HG03159 (cell line): ENCODE measurements around the gene TUB.

Experiments
- ATAC-seq: cut with Tn5 transposase; IDR thresholded peaks from one replicate; pipeline ENCODE4 v1.9.1; 2021; ENCODE audit warnings: mild to moderate bottlenecking, moderate library complexity; ENCODE audit not compliant: unreplicated experiment

The TUB gene

DNA sequence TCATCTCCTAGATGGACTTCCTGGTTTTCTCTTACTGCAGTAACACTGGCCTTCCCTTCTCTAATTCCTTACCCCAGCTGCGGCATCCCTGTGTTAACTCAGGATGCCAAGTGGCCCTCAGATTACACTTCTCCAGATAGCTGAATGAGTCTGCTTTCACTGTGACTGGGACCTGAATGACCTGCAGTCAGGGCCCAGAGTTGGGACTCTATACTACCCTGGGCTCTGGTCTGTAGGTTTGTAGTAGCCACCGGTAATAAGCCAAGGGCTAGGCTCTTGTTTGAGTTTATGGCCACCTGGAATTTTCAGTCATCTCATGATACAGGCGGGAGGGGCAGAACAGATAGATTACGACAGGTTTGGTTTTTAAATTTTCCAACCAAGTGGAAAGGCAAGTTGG, 24.1 kb downstream of the TUB start:
- no peak for ATAC-seq

GRCh38 chr11:8105666-8106065, 24.7 kb downstream of the TUB start:
- ATAC-seq, result no peak

DNA sequence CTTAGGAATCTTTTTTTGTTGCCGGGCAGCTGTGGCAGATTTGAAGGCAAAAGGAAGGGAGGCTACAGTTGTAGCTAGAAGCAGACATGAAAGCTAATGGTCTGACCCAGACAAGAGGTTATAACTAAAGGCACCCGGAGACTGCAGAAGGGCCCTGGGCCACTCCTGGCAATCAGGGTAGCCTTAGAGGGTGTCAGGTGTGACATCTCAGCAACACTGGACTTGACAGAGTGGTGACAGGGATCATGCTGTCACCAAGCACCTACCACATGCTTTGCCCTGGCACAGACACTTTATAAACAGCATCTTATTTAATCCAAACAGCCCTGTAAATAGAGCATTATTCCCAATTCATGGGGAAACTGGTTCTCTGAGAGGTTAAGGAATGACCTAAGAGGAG, 25.7 kb downstream of the TUB start:
- no peak for ATAC-seq

DNA sequence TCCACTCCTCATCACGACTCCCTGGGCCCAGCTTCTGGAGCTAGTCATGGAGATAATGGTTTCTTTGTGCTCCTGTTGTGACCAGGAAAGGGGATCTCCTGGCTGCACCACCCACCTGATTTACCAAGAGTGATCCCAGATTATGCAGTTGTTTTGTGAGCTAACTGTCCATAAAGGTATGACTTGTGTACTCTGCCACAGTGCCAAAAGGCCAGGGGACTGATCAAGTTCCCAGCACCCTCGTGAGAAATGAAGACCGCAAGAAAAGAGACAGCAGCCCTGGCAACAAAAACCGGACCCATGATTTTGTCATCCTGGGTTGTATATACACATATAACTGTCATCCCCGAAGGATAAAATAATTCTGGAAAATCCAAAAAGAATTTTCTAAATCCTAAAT, 26.6 kb downstream of the TUB start:
- no peak for ATAC-seq

- no peak for ATAC-seq
Measured at GRCh38 chr11:8108421-8108820, 27.4 kb downstream of the TUB start.

DNA sequence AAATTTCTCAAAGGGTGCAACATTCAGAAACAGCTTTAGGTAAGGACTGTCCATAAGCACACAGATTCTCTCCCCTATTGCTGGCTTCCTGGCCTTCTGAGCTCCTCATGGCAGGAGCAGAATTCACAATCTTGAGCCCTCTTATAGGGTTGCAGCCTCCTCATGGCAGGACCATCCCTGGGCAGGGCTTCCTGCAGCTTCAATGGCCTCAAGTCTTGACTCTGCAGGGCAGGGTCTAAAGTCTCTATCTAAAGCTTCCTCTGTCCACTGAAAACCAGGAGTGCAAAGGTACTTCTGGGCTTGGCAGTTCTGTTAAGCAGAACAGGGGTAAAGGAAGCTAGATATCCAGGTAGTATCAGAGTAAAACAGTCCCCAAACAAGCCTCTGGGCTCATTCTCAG, 28.7 kb downstream of the TUB start:
- ATAC-seq, result no peak

DNA sequence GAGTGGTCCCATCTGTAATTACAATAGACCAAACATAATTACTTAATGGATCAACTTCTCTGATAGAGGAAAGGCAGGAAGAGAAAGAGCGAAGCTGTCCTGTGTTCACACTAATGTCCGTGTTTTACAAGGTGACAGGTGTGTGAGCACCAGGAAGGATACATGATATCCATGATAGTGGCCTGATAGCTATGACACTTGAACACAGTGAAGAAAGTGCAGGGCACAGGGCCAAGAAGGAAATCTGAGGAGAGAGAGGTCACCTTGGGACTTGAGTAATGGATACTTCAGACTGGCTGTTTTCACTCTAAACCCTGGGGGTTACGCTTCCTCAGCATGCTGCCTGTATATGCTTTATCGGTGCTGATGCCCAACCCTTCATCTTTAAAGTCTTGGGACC, 29.4 kb downstream of the TUB start:
- ATAC-seq, result no peak

DNA sequence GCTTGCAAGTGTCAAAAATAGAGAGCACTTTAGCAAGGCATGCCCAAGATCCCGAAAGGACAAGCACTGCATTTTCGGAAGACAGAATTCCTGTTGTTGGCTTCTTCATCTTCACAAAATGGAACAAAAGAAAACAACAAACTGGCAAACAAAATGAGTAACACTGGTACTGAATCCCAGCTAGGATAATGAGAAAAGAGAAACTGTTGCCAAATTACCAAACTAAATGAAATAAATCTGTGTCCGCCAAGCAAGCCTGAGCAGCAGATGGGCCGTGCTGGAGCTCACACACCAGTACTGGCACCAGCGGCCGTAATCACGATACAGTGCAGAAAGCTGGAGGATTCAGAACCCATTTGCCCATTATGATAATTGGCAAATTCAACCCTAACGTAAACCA, 30.6 kb downstream of the TUB start:
- no peak for ATAC-seq

GRCh38 chr11:8122173-8122764, 41.3 kb downstream of the TUB start:
- no peak for ATAC-seq

DNA sequence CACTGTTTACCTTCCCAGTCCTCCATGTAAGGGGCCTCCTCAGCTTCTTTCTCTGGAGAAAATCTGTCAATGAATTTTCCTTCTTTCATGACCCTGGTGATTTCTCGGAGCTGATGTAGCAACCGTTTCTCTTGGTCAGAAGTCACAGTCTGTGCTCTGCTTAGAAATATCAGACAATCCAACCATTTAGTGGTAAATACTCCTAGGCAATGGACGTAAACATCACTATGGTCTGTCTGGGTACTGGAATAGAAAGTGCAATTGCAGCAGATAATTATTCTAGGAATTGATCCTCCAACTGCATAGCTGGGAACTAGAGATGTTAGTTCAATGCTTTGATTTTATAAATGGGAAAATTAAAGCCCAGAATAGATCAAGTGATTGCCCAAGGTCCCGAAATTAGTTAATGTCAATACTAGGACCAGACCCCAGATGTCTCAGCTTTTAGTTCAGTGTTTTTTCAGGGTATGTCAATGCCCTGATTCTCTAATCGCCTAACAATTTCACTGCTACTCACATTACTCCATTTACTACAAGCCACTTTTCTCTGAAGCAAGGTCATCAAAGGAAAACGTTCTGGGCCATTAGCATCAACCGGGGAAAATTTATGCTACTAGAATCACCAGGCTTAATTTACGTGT, 45.8 kb downstream of the TUB start:
- no peak for ATAC-seq

DNA sequence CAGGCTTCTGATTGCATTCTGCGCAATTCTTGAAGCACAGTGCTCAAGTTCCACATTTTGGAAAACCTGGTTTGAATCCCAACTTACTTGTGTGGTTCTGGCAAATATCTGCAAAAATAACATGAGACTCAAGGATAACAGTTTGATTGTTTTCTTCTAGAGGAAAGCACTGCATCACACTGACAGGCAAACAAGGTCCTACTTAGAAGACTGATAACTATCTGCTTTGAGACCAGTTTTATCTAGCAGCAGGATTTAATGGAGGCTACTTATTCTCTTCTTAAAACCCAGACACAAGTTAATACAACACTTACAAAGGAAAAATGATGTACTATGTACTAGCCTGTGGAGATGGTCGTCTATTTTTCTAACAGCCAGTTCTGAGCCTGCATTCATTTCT, 46.4 kb downstream of the TUB start:
- ATAC-seq, result no peak

- no peak for ATAC-seq
Measured at GRCh38 chr11:8138526-8138925, 57.5 kb downstream of the TUB start.

DNA sequence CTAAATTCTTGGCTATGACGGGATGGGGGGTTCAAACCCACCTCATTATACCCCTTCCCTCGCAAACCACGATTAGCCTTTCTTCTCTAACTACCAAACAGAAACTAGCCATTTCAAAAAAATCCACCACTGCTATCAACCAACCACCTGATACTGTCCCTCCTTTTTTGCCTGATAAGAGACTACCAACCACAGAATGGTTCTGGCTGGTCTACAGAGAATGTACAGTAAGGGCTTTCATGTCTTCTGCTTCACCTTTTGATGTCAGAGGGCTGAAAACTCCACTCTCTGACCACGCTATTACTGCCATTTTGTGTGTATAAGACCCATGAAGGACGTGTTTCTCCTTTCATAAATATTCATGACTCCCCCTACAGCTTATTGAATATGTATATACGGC, 68.7 kb downstream of the TUB start:
- ATAC-seq, result no peak
